EH (cell line): ENCODE measurements around the gene RAF1.
A peak's percentile ranks its signal among the peaks of the same experiment; 100 is the strongest.
"Not testable (repeated sequence)": the region's sequence is repeated elsewhere in the genome, so short reads cannot be mapped to it uniquely, and the experiment has no call there.

Source experiments
- DNase-seq: peaks from one replicate; pipeline ENCODE4 v3.0.0-alpha.2; 2015; ENCODE audit warnings: low read depth

Gene RAF1

GRCh38 chr3:12675115-12675810, 11.3 kb upstream of the RAF1 start:
- no peak for DNase-seq

GRCh38 chr3:12673956-12674736, 10.2 kb upstream of the RAF1 start:
- not testable (repeated sequence) for DNase-seq

GRCh38 chr3:12671120-12671450, 7.2 kb upstream of the RAF1 start:
- DNase-seq = no peak

DNA sequence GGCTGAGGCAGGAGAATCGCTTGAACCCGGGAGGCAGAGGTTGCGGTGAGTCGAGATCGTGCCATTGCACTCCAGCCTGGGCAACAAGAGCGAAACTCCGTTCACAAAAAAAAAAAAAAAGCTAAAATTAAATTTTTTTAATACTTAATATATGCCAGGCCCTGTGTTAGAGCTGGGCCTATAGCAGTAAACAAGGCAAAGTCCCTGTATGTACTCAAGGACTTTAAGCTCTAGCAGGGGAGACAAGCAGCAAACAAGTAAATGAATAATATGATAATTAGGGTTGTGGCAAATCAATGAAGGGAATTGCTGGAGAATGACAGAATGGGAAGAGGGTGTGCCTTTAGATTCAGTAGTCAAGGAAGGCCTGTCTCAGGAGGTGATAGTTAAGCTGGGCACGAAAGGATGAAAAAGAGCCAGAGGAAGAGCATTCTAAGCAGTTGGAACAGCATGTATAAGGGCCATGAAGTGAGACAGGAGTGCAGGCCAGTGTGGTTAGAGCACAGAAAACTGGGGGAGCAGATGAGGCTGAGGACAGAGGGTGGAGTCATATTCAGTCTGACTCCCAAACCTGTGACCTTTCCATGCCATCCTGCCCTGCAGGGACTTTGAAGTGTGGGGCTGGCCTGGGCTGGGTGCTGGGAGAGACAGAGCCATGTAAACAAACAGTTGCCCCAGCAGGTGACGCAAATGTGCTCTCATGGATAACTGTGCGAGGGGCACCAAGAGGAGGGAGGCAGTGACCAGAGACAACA, 6.6 kb upstream of the RAF1 start:
- DNase-seq = no peak

GRCh38 chr3:12663401-12663935, 449 bp downstream of the RAF1 start:
- DNase-seq = peak; percentile 65

DNA sequence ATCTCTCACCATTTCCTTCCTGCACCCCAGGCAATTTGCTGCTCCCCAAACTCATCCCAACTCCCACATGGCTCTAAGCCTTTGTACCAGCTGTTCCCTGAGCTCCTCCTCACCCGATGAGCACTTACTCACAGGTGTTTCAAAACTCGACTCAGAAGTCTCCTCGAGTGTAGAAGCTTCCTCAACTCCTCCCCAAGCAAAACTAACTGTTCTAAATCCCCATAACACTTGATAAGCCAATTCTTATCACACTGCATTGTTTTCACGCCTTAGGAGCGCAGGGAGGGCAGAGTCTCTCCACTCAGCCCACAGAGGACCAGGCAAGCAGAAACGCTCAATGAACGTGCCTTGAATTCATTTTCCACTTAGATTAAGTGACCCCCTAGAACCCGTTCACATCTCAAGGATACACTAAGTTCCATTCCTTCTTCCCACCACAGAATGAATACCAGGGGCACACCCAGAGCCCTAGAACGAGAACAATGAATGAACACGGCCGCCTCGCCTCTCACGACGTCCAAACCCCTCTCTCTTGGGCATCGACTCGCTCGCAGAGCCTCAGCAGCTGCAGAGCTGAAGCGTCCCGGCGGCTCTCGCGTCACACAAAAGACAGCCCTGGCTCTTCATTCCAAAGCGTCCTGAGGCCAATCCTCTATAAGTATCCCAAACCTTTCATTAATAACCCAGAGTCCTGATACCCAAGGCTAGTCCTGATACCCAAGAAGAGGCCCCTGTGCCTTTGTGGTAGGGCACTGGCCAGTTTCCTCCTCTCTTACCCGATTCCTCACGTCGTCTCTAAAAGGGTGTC, 1.1 kb downstream of the RAF1 start:
- DNase-seq = peak; percentile 52

GRCh38 chr3:12661926-12662592, 1.9 kb downstream of the RAF1 start:
- no peak for DNase-seq

DNA sequence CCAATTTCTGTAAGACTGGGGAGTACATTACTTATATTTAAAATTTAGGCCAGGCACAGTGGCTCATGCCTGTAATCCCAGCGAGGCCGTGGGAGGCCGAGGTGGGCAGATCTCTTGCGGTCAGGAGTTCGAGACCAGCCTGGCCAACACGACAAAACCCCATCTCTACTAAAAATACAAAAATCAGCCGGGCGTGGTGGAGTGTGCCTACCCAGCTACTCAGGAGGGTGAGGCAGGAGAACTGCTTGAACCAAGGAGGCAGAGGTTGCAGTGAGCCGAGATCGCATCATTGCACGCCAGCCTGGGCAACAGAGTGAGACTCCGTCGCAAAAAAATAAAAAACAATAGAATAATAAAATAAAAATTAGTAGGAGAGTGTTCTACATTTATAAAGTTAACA, 2.5 kb downstream of the RAF1 start:
- not testable (repeated sequence) for DNase-seq

DNA sequence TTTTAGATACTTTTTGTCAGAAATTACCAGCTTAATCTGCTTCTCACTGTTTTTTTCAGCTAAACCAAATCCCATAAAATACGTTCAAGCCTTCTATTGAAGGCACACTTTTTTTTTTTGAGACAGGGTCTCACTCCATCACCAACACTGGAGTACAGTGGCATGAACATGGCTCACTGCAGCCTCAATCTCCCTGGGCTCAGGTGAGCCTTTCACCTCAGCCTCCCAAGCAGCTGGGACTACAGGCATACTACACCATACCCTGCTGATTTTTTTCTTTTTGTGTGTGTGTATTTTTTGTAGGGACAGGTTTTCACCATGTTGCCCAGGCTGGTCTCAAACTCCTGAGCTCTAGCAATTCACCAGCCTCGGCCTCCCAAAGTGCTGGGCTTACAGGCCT, 3.7 kb downstream of the RAF1 start:
- DNase-seq = no peak

DNA sequence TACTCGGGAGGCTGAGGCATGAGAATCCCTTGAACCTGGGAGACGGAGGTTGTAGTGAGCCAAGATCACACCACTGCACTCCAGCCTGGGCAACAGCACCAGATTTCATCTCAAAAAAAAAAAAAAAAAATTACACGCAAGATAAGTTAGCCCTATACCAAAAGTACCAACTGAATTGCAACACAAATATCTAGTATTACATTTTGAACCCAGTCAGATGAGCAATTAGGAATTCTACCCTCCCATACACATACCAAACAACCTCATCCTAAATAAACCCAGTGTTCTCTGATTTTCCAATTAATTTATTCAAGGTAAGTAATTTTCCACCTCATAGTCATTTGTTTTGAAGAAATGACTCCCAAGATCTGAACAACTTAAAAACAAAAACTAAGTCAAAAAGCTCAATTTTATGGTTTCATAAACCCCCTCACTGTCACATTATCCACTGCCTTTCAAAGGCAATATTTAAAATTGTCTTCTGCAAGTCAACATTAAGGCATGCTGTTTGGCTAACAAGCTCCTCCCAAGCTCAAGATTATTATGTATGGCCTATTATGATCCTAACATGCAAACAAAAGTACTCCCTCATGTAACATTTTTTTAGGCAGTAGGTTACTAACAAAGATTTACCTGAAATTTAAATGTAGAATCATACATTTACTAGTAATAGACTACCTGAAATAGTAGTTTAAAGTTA, 4.5 kb downstream of the RAF1 start:
- peak; percentile 46 for DNase-seq

GRCh38 chr3:12658593-12659058, 5.3 kb downstream of the RAF1 start:
- peak; percentile 96 for DNase-seq

DNA sequence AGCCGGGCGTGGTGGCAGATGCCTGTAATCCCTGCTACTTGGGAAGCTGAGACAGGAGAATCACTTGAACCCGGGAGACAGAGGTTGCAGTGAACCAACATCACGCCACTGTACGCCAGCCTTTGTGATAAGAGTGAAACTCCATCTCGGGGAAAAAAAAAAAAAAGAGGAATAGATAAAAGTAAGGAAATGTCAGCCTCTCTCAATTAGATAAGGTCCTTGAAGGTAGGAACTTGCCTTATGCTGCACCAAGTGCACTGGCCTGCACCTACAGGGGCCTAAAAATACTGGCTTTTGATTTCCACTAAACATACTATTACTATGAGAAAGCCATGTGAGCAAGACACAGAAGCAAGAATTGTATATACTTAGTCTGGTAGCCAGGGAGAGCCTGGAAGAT, 7.1 kb downstream of the RAF1 start:
- DNase-seq = no peak

GRCh38 chr3:12656193-12656592, 7.7 kb downstream of the RAF1 start:
- peak; percentile 22 for DNase-seq

- DNase-seq = no peak
Measured at GRCh38 chr3:12655701-12656100, 8.2 kb downstream of the RAF1 start.

GRCh38 chr3:12653747-12654146, 10.2 kb downstream of the RAF1 start:
- DNase-seq = no peak

DNA sequence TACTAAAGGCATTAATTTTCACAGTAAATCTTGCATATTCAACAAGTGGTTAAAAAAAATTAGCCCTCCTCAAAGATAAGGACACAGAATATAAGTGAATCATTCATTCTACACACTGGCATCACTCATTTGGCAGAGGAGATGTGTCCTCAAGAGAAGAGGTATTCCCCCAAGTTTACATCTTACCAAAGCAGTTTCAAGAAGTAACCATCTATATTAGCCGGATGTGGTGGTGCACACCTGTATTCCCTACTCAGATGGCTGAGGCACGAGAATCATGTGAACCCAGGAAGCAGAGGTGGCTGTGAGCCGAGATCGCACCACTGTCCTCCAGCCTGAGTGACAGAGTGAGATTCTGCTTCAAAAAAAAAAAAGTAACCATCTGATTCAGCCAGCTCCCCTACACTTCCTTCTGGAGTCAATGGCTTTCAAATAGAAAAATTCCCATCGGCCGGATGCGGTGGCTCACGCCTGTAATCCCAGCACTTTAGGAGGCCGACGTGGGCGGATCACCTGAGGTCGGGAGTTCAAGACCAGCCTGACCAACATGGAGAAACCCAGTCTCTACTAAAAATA, 15.4 kb downstream of the RAF1 start:
- no peak for DNase-seq

GRCh38 chr3:12644331-12644937, 19.5 kb downstream of the RAF1 start:
- DNase-seq = peak; percentile 87

DNA sequence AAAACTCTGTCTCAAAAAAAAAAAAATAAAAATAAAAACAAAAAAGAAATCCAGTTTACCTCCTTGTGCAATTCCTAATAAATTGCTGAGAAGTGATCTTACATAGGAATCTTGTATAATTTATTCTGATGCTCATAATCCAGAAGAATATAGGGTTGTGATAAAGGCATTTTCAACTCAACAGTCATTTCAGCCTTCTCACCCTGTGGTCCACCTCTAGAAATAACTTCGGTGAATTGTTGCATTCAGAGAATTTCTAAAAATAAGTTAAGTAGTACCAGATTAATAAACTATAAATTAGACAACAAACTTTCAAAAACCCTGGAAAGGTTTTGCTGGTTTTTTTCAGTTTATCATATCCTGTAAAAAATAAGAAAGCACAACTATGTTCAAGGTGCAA, 20.2 kb downstream of the RAF1 start:
- peak; percentile 43 for DNase-seq

GRCh38 chr3:12643010-12643380, 20.9 kb downstream of the RAF1 start:
- DNase-seq = no peak

DNA sequence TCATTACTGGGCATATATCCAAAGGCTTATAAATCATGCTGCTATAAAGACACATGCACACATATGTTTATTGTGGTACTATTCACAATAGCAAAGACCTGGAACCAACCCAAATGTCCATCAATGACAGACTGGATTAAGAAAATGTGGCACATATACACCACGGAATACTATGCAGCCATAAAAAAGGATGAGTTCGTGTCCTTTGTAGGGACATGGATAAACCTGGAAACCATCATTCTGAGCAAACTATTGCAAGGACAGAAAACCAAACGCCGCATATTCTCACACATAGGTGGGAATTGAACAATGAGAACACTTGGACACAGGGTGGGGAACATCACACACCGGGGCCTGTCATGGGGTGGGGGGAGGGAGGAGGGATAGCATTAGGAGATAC, 23.1 kb downstream of the RAF1 start:
- DNase-seq = not testable (repeated sequence)
